NOMO-1 treated with dmso at 0.1 percent for 144 hours (cell line): Measurements from ENCODE around the gene EHD4.

Experiments used
- DNase-seq: peaks from one replicate; lab custom pipeline; 2025; ENCODE audit not compliant: unreplicated experiment; lab: John Stamatoyannopoulos, UW

EHD4 gene

DNA sequence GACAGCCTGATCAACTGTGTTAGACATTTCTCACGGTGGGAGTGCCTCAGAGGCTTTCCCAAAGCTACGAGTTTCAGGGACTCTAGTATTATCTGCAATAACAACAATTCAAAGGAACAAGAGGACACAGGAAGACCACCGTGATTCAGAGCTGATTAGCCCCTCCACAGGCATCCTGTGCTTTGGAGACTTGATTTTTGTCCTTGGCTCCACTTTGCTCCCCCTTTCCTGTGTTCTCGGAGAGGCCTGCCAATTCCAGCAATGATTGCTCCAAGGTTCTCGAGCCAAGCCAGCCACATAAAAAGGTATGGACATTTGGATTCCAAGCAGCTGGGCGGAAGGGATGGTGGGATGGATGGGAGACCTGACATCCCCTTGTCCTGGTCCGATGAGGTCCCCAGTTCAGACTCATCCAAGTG is 14.3 kb downstream of the EHD4 start:
- DNase-seq, result no peak

DNA sequence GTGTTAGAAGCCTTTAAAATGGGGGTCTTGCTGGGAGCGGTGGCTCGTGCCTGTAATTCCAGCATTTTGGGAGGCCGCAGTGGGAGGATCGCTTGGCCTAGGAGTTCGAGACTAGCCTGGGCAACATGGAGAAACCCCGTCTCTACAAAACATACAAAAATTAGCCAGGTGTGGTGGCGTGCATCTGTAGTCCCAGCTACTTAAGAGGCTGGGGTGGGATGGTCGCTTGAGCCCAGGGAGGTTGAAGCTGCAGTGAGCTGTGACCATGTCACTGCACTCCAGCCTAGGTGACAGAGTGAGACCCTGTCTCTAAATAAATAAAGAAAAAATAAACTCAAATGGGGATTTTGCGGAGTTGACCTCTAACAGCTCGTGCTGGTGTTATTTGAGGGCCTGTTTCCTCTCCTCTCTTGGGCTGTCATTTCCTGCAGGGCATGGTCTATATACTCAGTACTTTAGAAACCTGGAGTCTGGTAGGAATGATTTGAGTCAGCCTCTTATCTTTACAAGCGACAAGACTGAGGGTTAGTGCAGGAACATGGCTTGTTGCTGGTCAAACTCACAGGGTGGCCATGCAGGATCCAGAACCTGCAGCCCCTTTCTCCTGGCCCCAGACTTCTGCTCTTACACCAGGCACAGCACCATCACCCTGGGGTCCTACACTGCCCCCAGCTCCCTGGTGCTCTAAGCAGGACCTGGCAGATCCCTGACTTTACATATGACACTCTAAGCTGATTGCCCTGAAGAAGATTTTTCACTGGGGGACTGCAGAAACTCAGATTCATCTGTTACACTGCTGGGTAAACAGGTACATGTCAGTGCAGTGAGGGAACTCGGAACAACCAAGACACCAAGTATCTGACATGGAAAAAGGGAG is 15.1 kb downstream of the EHD4 start:
- DNase-seq, result no peak

DNA sequence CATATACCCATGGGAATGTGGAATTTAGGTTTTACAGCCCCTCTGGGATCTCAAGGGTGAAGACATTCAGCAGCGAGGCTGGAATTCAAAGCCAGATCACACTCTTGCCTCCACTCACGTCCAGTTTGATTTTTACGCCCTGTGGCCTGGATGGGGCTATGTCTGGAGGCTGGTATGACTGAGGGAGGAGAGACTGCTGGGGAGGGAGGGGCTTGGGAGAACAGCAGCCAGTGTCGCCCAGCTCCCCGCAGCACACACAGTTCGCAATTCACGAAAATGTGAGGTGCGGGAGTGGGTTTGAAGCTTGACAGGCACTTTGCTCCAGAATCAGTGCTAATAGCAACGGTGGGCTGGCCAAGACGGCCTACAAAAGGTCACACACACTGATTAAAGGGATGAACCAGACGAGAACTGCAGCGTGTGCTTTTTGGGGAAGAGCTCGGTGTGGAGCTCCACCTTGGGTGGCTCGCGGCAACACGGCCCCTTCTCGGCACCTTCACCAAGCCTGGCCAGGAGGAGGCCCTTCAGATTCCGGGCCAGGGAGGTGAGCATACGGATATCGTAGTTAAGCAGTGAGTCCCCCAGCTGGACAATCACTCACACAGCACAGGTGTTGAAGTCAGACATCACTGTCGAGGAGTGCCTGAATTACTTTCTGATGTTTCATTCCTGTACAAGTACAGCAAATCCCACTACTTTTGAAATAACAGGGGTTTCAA is 16.4 kb downstream of the EHD4 start:
- no peak for DNase-seq

DNA sequence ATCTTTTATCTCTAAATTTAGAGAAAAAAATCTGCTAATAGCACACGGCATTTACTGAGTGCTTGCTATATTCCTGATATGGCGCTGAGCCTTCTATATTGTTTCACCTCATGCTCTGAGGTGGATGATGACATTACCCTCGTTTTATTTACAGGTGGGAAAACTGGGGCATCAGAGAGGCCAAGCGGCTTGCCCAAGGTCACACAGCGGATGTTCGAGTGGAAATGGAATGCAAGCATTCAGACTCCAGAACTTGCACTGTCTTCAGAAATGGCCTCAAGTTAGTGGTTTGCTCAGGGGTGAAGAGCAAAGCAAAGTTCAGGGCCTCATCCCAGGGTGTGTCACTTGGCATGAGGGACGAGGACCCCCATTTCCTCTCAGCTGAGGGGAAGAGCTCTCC is 17.3 kb downstream of the EHD4 start:
- DNase-seq, result no peak

DNA sequence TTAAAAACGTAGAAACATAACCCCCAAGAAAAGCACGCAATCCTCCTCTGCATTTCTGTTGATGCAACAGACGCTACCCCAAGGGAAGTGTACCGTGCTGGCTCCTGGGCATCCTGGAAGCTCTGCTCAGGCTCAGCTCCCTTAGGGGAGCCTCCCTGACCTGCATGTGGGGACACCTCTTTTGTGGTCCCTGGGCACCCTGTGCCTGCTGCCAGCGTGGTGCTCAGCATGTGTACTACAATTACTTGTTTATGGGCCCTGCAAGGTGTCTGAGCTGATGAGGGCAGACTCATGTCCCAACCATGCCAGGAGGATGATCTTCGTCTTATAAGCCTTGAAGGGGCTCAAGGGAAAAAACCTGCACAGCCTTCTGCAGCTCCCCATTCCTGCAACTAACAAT is 18.3 kb downstream of the EHD4 start:
- no peak for DNase-seq

DNA sequence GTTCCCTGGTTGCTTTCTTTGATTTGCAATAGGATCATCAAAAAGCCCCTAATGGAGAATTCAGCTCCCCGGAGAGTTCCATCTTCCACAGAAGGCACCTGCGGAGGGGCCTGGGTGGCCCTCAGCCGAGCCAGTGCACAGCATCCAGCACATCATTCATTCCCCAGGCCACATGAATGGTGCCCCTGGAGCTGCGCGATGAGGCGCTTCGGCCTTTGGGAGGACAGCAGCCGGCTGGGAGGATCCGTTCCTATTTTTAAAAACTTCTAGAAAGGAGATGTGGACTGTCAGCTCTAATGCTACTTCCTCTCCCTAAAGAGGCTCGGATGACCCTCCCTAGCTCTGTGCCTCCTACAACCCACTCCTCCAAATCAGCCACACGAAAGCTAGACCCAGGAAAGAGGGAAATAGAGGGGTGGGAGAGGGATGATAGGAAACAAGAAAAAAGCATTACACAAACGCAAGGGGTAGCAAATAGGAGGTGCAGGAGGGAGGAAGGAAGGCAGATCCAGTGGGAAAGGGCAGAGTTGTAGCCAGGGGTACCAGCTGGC is 20.3 kb downstream of the EHD4 start:
- DNase-seq, result no peak

DNA sequence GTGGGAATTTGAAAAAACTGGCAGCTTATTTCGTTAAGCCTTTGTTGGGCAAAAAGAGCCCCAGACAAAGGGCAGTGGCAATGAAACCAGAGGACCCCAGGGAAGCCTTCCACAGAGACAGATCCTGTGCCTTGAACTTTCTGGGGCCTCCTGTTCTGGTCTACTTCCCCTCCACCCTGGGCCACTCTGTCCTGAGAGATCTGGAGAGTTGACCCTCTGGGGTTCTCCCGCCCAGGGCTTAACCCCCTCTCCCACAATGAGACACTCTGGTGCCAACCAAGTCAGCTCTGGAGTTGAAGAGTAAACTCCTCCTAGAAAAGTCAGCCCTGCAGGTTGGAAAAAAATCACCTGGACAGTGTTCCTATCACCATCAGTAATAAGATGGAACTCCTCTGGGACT is 20.8 kb downstream of the EHD4 start:
- DNase-seq, result no peak

DNA sequence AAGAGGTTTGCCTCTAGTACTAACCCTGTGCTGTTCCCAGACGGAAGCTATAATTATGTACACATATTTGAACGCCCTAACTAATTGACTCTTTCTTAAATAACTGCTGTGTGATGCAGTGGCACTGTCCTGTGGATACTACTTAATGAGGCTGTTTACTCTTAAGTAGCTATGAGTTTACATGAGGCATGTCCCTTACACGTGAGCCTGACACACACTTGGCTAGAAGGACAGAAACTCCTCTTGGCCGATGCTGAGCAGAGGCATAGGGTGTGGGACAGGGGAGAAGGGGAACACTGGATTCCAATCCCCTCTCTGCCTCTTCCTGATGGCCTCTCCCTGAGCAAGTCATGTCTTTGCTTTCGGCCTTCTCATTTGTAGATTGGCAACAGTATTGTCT is 21.9 kb downstream of the EHD4 start:
- no peak for DNase-seq

DNA sequence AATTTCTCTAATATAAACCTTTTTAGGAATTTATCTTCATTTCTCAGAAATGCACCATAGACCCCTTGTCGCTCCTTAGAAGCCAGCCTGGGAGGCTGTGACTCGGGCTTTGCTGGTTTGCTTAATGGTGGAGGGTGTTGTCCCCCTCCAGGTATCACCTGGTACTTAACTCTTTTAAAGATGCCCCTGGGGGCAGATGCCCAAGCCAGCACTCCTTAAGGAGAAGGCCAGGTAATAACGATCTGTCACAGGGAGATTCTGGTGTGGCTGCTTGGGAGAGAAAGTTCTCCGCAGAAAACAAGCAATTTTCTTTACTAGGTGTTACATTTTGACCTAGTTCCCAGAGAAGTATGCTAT is 22.3 kb downstream of the EHD4 start:
- DNase-seq, result no peak

DNA sequence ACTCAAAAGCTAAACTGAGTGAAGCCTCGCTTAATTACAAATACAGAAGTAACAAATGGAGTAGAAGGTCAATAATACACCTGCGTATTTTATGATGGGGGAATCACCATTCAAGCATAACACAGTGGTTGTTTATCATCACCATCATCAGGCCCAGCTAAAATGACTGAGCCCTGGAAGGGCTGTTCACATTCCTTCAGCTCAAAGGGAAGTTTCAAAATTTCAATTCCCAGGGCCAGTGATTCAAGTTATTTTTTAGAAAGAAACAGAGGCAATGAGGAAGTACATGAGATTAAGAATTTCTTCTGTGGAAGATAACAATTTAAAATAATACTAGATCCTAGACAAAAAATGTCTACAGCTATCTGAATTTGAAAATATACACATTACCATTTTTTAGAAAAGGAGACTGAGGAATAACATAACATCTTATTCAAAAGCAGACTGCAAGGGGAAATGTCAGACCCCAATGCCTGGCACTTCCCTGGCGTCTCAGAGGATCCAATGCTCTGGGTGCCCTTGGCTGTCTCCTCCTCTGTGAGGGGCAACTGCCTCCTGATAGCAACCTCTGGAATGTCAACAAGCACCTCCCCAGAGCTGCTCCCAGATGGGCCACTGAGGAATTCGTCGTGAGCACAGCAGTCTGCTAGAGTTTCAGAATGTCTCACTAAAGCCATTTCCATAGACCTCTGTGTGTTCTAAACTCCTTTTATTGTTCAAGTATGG is 22.8 kb downstream of the EHD4 start:
- no peak for DNase-seq

DNA sequence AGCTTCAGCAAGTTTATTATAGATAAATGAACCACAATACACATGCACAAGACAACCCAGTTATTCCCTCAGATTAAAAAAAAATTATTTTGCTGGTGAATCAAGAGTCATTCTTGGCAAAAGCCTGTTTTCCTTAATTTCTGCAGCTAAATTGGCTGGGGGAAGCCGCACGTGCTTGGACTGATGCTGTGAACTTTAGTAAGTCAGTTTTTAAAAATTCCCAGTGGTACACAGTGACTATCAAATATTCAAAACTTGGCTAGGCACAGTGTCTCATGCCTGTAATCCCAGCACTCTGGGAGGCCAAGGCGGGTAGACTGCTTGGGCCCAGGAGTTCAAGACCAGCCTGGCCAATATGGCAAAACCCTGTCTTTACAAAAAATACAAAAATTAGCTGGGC is 23.9 kb downstream of the EHD4 start:
- no peak for DNase-seq

DNA sequence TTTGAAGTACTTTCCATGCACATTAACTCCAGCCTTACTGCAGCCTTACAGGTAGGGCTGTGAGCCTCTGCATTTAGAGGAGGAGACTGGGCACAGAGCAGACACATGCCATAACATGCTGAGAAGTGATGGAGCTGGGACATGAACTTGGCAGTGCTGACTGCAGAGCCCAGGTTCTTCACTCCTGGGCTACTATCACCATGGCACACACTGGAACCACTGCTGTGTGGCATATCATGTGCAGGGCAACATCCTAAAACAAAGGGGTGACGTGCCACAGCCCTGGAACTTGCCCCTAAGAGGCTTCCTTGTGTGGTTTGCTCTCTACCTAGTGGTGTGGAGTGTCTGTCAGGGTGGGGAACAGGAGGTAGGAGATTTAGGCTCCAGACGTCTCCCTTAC is 25.4 kb downstream of the EHD4 start:
- DNase-seq, result no peak

DNA sequence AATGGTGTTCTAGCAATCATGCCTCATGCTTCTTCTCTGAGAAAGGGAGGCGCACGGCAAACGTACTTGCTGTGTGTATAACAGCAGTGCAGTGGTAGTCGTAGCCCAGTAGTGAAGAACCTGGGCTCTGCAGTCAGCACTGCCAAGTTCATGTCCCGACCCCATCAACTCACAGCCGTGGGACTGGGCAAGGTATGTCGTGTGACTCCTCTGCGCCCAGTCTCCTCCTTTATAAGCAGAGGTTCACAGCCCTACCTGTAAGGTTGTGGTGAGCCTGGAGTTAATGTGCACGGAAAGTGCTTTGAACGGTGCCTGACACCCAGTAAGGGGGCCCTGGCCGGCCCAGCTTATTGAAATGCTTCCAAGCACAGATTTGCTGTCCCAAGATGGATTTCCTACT is 26.6 kb downstream of the EHD4 start:
- DNase-seq, result no peak

DNA sequence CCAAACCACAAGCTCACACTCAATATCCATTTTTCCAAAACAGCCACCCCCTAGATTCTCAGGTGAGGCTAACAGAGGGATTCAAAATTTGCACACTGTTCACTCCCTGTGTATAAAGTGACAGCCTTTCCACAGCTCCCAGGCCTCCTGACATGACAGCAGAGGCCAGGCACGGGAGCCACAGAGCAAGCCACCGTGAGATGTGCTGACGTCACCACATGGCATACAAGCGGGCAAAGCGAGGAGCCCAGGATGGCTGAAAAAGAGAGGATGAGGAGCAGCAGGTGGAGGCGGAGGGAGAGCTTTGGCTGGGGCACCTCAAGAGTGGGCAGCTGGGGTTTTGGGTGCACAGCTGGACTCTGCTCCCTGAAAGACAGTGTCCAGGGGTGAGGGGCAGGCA is 27.1 kb downstream of the EHD4 start:
- DNase-seq, result no peak

DNA sequence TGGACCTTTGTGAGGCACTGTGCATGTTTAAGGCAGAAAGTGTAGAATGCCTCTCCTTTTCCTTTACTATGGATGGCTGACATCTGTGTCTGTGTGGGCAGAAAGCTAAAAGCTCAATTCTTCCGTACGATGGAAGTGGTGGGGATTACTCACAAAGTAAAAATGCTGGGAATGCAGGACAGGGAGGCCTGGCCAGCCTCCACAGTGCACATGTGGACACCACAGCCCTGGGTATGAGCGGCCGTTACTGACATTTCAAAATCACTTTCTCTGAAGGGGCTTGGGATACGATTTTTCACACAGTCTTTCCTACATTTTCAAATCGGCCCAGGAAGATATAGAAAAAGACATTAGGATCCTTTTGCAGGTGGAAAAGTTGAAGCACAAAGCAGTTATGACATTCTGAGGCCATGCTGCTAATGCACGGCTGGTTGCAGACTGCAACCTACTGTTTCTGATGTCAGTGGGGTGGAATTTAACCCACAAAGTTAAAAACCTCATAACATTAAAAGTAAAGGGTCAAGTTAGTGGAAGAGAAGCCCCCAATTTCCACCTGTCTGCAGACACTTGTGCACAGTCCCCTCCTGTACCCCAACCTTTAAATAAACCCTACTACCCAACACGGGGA is 27.9 kb downstream of the EHD4 start:
- no peak for DNase-seq

DNA sequence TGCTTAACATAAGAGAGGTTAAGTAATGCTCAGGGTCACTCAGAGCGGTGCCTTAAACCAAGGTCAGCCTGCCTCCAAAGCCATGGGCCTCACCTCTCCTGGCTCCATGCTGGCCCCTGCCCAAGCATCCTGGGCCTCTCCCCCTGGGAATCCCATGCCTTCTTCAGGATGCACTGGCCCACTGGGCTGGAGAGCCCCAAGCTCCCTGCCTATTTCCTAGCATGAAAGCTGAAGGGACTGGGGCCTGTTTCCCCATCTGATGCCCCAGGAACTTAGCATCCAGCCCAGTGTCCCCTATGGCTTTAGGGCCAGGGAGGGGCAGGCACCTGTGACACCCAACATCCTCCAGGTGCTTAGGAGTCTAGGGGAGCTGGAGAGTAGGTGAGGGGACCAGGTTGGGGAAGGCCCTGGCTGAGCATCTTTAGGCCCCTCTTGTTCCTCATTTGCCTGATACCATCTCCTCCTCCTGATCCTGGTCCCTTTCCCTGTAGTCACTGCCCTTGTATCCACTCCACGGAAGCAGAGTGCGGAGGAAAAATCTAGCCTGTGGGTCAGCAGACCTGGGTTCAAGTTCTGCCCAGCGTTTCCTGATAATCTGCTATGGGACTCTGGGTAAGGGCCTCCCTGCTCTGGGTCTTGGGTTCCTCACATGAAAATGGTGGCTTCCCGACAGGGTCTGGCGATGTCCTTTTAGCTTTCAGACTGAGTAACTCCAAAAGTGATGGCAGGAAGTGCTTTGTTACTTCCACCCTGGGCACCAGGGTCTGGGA is 28.6 kb downstream of the EHD4 start:
- no peak for DNase-seq

DNA sequence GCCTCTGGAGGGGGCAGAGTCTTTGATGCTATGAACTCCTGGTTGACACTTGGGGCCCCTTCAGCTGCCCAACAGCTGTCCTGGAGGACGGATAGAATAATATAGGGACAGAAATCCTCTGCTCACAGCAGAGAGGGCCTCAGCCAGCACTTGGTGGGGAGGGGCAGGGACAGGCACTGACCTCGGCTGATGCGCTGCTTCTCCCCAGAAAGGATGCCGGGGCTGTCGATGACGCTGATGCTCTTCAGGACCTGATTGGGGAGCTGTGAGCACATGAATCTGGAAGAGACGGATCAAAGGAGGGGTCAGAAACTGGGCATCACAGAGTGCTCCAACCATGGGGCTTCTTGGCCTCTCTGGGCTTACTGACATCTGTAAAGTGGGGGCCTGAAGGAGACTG is 29.5 kb downstream of the EHD4 start:
- no peak for DNase-seq

DNA sequence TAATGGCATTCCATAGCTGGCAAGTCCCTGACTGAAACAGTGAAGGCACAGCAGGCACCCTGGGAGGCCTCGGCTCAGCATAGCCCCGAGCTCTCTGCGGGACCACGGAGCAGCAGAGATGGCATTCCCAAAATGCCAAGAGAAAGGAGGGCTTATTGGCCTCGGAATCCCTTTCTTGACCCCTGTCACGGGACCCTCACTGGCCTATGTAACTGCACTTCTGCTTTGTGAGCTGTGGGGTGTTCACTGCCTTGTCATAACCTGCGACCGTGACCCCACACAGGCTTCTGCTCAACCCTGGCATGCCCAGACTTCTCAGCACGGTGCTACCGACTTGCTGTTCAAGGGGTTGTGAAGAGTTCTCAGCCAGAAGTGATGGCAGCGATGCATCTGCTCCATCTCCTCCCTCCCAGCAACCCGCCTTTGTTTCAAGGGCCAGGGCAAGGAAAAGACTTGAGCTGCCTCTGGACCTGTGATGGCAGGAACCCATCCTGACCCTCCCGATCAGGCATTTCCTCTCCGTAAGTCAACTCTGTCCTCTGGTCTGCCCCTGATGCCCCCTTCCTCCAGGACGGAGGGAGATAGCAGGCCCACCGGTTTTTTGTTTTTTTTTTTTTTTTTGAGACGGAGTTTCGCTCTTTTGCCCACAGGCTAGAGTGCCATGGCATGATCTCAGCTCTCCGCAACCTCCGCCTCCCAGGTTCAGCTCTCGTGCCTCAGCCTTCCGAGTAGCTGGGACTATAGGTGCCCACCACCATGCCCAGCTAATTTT is 30.5 kb downstream of the EHD4 start:
- no peak for DNase-seq

DNA sequence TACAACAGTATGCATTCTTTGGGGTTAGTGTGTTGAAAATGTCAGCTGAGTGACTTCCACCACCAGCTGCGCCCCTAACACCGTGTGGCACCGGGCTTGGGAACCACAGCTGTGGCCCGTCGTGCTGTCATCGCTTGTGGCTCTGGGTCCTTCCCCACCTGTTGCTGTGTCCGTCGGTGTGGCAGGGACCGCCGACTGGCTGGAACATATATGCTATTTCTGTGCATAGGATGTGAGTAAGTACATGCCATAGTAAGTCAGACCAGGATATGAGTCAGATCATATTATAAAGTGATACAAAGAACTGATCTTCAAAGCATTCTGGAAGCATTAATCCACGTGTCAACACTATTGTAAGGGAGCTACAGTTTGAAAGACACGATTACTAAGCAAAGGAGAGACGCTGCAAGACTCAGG is 31.9 kb downstream of the EHD4 start:
- DNase-seq, result no peak

DNA sequence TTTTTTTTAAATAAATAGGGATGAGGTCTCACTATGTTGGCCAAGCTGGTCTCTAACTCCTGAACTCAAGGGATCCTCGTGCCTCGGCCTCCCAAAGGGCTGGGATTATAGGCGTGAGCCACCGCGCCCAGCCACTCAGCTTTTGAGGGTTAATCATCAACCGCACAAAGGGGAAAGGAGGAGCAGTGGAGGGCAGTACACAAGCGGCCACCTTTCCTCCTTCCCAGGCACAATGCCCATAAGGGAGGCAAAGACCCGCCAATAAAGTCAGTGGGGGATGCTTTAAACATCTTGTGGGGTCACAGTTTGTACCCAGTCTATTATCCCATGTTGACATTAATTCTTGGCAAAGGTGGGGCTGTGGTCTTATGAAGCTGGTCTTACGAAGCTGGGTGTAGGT is 32.4 kb downstream of the EHD4 start:
- DNase-seq, result no peak
